HL-60 (cell line): ENCODE data around the gene XPNPEP2.
"Not testable (repeated sequence)": the region's sequence is repeated elsewhere in the genome, so short reads cannot be mapped to it uniquely, and the experiment has no call there.

ENCODE experiments used
- DNase-seq, 2 experiments: peaks; one replicate each; pipeline ENCODE4 v3.0.0-alpha.2; 2010 to 2020; ENCODE audit warnings: low read depth in 1 of 2, low spot score in 1 of 2
- H3K27ac ChIP-seq: fragments of 250-450 bp; sonication (Bioruptor Pico); replicated peaks from 2 replicates; pipeline ENCODE4 v1.5.1; 2020; ENCODE audit warnings: mild to moderate bottlenecking, moderate library complexity
- H3K27me3 ChIP-seq: fragments of 250-450 bp; sonication (Bioruptor Pico); 2 replicates; pipeline ENCODE4 v1.5.1; 2021; ENCODE audit warnings: mild to moderate bottlenecking, moderate library complexity; ENCODE audit not compliant: insufficient read depth, poor library complexity, severe bottlenecking
- H3K4me3 ChIP-seq: replicated peaks from 2 replicates; pipeline ENCODE4 v1.5.1; 2011; ENCODE audit warnings: mild to moderate bottlenecking, control low read depth, low read length; ENCODE audit not compliant: insufficient read depth
- GABPA ChIP-seq: IDR thresholded peaks from 2 replicates; pipeline ENCODE4 v1.6.1; 2012; ENCODE audit warnings: low read depth
- POLR2AphosphoS5 ChIP-seq: IDR thresholded peaks from 2 replicates; pipeline ENCODE4 v1.6.1; 2012; ENCODE audit warnings: low read depth
- REST ChIP-seq: IDR thresholded peaks from 2 replicates; pipeline ENCODE4 v1.6.1; 2012; ENCODE audit warnings: low read depth; ENCODE audit not compliant: insufficient replicate concordance
- SPI1 ChIP-seq: IDR thresholded peaks from 2 replicates; pipeline ENCODE4 v1.6.1; 2012; ENCODE audit warnings: low read depth, mild to moderate bottlenecking, borderline replicate concordance
- TF ChIP-seq, protein P1 (sequence below): IDR thresholded peaks from one replicate; pipeline ENCODE4 v1.5.1; 2011; ENCODE audit warnings: low read length, control low read depth, inconsistent platforms; ENCODE audit not compliant: insufficient read depth

The XPNPEP2 gene

DNA sequence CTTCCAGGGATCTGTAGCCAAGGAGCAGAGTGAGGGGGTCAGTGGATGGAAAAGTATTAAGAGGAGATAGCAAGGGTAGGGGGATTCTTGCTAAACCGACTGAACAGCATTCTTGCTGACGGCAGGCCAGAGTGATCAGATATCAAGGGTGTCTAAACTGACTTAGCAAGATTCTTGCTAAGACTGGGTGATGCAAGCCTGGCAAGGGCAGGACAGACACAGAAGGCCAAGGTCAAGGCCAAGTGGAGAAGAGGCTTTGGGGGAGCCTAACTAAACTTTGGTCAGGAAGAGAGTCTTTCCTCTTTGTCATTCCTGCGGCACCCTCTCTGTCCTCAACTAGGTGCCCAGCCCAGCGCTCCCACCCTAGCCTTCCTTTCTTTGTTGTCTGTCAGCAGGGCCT is 799 bp downstream of the XPNPEP2 start:
- TF ChIP-seq GABPA, result no peak
- TF ChIP-seq, protein P1, sequence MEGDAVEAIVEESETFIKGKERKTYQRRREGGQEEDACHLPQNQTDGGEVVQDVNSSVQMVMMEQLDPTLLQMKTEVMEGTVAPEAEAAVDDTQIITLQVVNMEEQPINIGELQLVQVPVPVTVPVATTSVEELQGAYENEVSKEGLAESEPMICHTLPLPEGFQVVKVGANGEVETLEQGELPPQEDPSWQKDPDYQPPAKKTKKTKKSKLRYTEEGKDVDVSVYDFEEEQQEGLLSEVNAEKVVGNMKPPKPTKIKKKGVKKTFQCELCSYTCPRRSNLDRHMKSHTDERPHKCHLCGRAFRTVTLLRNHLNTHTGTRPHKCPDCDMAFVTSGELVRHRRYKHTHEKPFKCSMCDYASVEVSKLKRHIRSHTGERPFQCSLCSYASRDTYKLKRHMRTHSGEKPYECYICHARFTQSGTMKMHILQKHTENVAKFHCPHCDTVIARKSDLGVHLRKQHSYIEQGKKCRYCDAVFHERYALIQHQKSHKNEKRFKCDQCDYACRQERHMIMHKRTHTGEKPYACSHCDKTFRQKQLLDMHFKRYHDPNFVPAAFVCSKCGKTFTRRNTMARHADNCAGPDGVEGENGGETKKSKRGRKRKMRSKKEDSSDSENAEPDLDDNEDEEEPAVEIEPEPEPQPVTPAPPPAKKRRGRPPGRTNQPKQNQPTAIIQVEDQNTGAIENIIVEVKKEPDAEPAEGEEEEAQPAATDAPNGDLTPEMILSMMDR, result no peak
- no peak for TF ChIP-seq REST
- no peak for TF ChIP-seq POLR2AphosphoS5
- no peak for TF ChIP-seq SPI1
- Histone ChIP-seq H3K4me3 (no peak overlapping the region), H3K27me3 (no peaks in the 10 kb centered on the region), H3K27ac (no peak overlapping the region)
- no peak for DNase-seq

GRCh38 chrX:129741880-129742758 is 3.3 kb downstream of the XPNPEP2 start:
- H3K27ac ChIP-seq, result no peak overlapping the region
- DNase-seq, result no peak
- TF ChIP-seq, protein P1, result no peak
- TF ChIP-seq GABPA, result no peak
- TF ChIP-seq POLR2AphosphoS5, result no peak
- TF ChIP-seq REST, result no peak
- TF ChIP-seq SPI1, result no peak

GRCh38 chrX:129742759-129743152 is 4.0 kb downstream of the XPNPEP2 start:
- not testable (repeated sequence) for DNase-seq, H3K27ac ChIP-seq, H3K27me3 ChIP-seq, H3K4me3 ChIP-seq

More at GRCh38 chrX:129741880-129742758, 3.3 kb downstream of the XPNPEP2 start:
- Histone ChIP-seq H3K4me3 (no peak overlapping the region), H3K27me3 (no peaks in the 10 kb centered on the region)

DNA sequence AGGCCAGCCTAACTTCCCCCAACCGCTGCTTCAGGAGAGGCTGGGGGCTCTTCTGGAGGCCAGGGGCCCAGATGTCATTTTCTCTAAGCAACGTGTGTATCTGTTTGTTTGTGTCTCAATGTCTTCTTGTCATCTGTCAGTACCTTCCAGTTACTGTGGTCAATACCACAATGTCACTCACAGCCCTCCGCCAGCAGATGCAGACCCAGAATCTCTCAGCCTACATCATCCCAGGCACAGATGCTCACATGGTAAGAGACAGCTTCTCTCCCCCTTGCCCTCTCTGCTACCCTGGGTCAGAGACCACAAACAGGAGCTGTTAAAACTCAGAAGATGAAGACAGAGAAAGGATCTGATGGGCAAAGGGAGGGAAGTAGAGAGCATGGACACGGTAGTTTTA is 5.0 kb downstream of the XPNPEP2 start:
- no peak for TF ChIP-seq GABPA
- TF ChIP-seq POLR2AphosphoS5, result no peak
- Histone ChIP-seq H3K27ac (no peak overlapping the region), H3K4me3 (no peak overlapping the region), H3K27me3 (no peaks in the 10 kb centered on the region)
- no peak for DNase-seq
